COLO829 (cell line): ENCODE results near the gene PLXDC2.

Source experiments
- DNase-seq: peaks from one replicate; pipeline ENCODE4 v3.0.0; 2012; ENCODE audit warnings: low spot score

PLXDC2 gene

DNA sequence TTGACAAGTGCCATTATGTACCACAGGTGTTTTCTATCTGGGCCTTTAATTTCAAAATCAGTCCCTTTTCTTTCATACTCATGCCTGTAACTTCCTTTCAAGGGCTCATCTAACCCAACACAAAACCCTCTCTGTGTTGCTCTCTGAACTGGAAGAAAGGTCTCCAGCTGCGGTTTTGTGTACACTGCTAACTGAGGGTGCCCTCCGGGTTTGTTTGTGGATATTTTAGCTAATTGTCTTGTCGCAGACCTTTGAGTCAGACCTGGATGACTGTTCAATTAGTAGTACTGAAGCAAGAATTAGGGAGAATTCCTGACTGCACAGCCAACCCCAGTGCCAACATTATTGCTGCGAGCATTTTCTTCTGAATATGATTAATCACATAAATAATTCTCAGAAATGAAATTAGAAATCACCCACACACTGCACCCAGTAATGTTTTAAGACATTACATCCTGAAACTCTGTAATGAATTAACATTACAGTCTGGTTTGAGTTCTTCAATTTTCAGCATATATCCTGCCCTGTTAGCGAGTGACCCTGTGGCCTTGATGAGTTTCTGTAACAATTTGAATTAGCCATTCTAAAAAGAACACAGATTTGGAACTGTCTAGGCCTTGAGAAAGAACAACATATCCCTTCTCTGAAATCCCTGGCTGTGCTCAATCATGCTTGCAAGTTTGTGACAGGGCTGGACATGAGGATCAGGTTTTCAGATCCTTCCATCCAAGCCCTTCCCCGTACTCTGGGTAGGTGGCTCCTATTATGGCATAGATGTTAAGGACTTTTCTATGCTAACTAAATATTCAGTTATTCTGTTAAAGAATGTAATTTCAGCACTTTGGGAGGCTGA is 460.1 kb downstream of the PLXDC2 start:
- peak; percentile 50 for DNase-seq

DNA sequence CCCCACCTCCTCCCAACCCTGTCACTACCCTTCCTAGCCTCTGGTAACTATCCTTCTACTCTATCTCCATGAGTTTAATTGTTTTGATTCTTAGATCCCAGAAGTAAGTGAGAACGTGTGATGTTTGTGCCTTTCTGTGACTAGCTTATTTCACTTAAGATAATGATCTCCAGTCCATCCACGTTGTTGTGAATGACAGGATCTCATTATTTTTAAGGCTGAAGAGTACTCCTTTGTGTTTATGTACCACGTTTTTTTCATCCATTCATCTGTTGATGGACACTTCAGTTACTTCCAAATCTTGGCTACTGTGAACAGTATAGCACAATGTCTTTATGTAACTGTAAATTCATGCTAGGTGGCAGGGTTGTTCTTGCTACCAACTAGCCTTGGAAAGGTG is 461.6 kb downstream of the PLXDC2 start:
- DNase-seq = no peak

DNA sequence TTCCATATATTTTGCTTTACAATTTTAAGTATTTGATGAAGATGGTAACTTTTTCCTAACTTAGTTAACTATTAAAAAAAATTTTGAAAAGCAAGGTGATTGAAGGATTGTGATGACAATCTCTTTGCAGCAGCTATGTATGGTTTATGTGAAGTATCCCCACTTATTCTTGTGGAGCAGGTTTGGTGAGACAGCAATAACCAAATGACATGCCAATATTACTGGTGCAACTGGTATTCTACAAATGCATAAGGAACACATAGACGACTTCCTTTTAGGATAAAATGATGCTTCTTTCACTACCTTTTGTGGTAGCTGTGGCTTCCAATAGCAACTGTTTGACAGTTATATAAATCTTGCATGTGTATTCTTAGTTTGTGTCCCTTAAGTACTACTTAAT is 465.3 kb downstream of the PLXDC2 start:
- DNase-seq = no peak

DNA sequence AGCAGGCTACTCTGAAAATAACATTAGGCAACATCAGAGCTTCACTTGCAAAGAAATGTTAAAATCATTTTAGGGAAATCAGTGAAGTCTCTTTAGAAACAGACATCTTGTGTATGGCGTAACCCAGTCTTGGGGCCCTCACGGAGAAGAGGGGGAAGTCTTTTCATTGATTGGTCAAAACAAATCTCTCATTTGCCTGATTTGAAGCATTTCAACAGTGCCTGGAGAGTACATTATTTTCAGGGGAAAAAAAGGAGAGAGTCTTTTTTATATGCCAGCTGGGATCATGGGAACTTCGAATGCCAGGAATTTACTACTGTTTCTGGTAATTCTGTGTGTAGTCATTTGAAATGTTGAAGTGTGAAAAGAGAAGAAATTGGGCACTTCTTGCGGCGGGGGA is 471.4 kb downstream of the PLXDC2 start:
- DNase-seq = no peak

DNA sequence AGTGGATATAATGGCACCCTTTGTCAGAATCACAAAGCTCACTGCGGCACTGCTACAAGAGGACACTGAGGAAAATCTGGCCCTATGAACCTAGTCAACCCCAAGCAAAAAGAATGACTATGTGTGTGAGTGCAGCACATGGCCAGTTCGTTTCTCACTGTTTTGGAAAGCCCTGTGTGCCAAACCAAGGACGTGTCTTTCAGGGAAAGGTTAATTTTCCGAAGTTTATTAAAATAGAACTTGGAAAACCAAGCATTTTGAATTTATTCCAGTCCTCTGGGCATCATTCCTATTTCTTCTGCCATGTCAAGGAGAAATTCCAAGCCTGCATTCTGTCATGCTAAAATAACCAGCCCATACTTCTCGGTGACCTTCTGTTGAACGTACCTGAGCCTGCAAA is 471.8 kb downstream of the PLXDC2 start:
- no peak for DNase-seq

DNA sequence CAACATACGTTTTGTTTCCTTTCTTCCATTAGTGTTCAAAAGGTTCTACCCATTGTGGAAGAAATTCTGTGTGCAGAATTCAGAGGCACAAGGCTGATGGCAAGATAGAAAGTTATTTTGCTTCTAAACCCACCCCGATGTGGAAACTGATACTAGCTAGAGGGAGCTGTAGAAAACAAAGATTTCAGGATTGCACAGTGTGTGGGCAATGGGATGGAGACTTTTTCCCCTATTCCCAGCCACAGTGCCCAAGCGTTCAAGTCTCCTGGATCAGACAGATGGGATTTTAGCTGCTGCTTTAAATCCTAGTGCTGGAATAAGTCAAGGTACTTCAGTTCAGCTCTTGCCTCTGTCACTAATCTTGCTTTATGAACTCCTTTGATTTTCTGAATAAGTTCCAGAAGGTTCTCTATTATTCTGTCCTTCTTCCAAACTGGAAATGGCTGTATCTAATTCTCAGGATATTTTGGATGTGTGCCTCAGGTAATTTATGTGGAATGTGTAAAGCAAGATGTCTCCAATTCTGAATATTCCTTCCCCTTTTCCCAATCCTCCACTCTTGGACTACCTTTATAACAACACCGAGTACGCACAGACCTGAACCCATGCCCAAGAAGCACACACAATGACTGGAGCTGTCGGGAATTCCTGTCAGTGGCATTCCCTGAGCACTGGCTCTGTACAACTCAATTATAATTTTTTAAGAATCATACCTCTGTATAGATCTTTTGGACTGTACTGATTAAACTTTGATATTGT is 473.0 kb downstream of the PLXDC2 start:
- DNase-seq = no peak

- no peak for DNase-seq
Observed at GRCh38 chr10:20298417-20298816, 482.2 kb downstream of the PLXDC2 start.

DNA sequence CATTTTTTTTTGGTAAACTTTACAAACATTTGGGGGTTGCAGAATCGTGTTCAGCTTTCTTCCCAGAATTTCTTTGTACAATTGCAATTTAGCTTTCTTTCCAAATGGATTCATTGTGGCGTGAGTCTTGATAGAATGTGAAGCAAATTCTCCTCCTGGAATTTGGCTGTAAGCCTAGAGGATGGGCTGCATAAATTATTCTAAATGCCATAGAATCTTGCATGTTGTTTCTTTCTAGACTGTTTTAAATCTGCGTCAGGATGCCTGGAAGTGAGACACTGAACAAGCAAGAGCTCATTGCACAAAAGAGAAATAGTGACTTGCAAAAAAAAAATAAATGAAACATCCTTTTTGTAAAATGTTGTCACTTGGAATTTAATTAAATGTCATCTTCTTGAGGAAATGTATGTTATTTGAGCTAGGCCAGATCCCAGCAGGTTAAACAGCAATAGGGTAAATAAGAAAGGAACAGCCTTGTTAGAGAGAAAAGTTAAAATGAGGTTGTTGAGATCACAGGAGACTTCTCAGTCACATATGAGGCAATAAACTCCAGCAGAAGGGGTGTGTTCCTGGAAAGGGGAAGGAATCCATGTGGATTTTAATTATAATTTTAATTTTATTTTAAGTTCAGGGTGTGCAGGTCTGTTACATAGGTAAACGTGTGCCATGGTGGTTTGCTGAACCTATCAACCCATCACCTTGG is 483.0 kb downstream of the PLXDC2 start:
- peak; percentile 4 for DNase-seq

DNA sequence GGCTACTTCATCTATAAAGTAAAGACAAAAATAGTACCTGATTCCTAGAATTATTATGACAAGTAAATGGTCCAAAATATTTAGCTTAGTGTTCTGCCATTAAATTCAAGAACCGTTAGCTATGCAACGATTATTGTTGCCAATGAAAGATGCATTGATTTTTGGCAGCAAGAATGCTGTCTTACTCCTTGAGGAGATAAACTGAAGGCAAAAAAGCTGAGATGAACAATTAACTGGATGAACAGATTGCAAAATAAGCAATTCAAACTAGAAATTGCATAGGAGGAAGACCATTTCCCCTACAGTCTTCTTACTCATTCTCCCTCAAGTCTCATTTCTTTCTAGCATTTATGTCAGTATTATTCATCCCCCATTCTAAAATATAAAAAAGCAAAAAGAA is 484.5 kb downstream of the PLXDC2 start:
- no peak for DNase-seq

- no peak for DNase-seq
Observed at GRCh38 chr10:20302033-20302432, 485.8 kb downstream of the PLXDC2 start.

DNA sequence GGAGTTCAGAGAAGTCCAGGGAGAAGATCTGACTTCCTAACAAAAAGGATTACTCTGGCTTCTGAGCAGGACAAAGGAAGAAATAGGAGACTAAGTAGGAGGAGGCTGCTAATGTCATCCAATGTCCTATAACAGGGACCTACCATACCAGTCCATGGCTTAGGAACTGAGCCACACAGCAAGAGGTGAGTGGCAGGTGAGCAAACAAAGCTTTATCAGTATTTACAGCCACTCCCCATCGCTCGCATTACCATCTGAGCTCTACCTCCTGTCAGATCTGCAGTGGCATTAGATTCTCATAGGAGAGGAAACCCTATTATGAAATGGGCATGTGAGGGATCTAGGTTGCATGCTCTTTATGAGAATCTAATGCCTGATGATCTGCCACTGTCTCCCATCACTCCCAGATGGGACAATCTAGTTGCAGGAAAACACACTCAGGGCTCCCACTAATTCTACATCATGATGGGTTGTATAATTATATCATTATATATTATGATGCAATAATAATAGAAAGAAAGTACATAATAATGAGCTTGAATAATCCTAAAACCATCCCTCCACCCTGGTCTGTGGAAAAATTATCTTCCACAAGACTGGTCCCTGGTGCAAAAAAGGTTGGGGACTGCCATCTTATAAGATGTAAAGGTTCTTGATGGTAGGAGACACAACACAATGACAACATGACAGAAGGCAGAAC is 487.4 kb downstream of the PLXDC2 start:
- no peak for DNase-seq

- no peak for DNase-seq
Observed at GRCh38 chr10:20313665-20314064, 497.4 kb downstream of the PLXDC2 start.

GRCh38 chr10:20314431-20314830 is 498.2 kb downstream of the PLXDC2 start:
- no peak for DNase-seq

DNA sequence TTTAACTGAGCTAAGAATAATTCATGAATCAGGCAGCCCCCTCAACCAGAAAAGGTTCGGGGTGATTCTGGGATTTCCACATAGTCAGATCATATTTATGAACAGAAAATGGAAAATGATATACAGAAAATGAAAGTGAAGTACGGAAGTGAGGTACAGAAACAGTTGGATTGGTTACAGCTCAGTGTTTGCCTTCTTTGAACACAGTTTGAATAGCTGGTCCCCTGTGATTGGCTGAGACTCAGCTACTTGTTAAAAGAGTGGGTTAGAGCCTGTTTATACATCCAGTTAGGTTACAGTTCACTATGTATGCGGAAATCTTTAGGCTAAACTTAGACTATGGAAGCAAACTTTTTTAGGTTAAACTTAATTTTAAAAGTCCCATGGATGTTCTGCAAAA is 511.7 kb downstream of the PLXDC2 start:
- no peak for DNase-seq

DNA sequence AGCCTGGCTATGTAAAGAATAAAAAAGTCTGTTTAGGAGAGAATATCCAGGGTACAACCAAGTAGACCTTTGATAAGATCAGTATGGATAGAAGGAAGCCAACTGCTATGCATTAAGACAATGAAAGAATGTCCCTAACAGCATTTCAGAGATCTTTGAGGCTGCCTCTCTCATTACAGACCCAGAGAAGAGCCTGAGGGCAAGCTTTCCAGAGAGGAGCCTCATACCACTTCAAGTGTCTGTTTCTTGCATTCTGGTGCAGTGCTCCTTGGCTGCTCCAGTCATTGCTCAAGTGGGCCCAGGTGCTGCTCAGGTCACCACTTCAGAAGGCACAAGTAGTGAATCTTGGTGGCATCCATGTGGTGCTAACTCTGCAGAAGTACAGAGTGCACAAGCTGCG is 514.0 kb downstream of the PLXDC2 start:
- DNase-seq = no peak

- DNase-seq = no peak
Observed at GRCh38 chr10:20334559-20334958, 518.3 kb downstream of the PLXDC2 start.
